Globus pallidus (tissue), 1 donor: ENCODE results near the gene ARPC1A.
"Not testable (repeated sequence)": the region's sequence is repeated elsewhere in the genome, so short reads cannot be mapped to it uniquely, and the experiment has no call there.

Experiments
- DNase-seq: peaks from one replicate; pipeline ENCODE4 v3.0.0-alpha.2; 2015; ENCODE audit warnings: low spot score

Gene ARPC1A

DNA sequence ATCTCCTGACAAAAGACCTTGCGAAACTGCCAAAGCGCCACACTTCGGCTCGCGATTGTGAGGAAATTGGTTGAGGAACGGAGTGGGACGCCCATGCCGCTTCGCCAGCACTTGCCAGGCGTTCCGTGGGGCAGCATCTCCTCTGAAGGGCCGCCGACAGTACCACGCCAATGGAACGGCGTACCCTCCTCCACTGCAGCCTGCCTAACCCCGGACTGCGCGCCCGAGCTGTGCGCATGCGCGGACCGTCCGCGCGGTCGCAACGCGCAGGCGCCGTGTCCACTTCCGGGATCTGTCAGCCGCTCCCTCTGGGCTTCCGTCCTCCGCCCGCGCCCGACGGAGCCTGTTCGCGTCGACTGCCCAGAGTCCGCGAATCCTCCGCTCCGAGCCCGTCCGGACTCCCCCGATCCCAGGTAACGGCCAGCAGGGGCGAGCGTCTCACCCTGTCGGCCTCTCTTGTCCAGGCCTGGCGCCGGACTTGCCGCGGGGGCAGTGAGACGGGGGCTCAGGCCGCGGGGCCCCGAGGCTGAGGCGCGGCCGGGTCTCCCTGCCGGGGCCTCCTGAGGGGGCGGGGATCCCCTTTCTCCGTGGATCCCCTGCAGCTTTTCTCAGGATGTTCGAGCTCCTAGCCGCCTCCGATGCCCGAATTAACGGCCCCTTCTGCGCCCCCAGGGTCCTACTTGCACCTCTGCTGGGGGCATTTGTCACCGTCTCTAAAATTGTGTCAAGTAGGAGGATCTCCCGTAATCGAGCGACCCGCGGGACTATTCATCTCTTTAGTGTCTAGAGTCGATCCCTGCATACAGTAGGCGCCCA is at the start of gene ARPC1A:
Gene ARPC1A, plus strand, starts transcription at position 307 of the 816 bp plus-strand sequence. CDS start 7,456 bp downstream, outside the sequence.
- peak; percentile 81 for DNase-seq

DNA sequence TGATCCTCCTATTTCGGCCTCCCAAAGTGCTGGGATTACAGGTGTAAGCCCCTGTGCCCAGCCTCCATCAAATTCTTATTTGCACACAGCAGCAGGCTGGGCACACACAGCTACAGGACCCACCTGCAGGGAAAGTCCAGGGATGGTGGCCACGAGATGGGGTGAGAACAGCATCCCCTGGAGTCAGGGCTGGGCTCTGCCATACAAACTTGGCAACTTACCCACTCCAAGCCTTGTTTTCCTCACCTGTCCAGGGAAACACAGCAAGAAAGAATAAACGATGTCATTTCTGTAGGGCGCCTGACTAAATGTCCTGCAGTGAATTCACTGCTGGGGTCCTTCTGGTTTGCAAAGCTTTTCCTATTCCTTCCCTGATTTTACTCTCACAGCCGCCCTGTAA is 47.5 kb upstream of the ARPC1A start:
- no peak for DNase-seq

DNA sequence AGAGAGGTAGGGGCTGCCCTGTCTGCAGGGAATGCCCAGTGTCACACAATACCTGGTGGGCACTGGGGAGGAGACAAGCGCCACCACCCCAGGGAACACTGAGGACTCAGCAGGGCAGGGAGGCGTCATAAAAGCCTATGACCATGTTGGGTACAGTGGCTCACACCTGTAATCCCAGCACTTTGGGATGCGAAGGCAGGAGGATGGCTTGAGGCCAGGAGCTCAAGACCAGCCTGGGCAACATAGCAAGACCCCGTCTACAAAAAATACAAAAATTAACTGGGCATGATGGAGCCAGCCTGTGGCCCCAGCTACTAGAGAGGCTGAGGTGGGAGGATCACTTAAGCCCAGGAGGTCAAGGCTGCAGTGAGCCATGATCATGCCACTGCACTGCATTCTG is 41.5 kb upstream of the ARPC1A start:
- DNase-seq = not testable (repeated sequence)

DNA sequence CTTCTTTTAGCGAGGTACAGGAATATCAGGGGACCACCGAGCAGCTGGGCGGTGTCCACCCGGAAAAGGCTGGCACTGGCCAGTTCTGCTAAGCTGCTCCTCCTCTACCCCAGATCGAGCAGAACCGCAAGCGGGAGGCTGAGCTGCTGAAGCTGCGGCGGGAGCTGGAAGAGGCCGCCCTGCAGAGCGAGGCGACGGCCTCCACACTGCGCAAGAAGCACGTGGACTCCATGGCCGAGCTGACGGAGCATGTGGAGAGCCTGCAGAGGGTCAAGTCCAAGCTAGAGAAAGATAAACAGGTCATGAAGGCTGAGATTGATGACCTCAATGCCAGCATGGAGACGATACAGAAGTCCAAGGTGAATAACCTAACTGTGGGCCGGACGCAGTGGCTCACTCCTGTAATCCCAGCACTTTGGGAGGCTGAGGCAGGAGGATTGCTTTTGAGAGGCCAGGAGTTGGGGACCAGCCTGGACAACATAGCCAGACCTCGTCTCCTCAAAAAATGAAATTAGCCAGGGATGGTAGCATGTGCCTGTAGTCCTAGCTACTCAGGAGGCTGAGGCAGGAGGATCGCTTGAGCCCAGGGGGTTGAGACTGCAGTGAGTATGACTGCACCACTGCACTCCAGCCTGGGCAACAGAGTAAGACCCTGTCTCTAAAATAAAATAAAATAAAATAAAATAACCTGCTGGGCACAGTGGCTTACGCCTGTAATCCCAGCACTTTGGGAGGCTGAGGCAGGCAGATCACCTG is 37.7 kb upstream of the ARPC1A start:
- no peak for DNase-seq

DNA sequence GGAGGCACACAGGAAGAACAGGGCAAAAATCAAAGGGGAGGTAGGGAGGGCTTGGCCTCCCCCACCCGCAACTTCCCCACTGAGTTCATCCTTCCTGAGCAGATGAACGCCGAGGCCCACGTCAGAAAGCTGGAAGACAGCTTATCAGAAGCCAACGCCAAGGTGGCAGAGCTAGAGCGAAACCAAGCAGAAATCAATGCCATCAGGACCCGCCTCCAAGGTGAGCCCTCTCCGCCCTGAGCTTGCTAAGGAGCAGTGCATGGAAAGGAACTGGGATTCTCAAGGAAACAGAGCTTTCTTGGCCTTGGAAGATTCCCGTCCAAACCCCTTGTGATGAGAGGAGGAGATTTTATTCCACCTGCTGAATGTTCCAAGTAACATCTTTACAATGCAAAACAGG is 36.5 kb upstream of the ARPC1A start:
- no peak for DNase-seq

DNA sequence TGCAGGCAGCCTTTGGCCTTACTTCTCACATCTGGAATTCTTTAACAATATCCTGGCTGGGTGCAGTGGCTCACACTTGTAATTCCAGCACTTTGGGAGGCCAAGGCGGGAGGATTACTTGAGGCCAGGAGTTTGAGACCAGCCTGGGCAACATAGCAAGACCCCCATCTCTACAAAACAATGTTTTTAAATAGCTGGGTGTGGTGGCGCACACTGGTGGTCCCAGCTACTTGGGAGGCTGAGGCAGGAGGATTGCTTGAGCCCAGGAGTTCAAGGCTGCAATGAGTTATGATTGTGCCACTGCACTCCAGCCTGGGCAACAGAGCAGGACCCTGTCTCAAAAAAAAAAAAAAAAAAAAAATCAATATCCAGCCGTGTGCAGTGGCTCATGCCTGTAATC is 35.5 kb upstream of the ARPC1A start:
- DNase-seq = not testable (repeated sequence)

DNA sequence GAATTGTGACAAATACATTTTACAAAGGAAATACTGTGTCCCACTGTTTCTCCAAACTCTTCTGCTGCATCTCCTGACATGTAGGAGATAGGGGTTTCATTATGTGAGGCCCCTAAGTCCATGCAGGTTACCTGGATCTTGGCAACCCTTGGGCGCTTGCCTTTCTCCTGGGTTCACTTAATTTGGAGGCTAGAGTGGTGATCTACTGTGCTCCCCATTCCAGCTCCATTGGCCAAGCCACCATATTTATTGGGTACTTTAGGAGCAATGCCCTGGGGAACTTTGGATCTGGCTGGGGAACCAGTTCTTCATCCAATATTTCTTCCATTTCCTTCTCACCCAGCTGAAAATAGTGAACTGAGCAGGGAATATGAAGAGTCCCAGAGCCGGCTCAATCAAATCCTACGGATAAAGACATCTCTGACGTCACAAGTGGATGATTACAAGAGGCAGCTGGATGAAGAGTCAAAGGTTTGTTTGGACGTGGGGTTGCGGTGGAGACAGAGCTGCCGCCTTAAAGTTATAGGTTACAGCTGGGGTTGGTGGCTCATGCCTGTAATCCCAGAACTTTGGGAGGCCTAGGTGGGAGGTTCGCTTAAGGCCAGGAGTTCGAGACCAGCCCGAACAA is 34.6 kb upstream of the ARPC1A start:
- DNase-seq = no peak

DNA sequence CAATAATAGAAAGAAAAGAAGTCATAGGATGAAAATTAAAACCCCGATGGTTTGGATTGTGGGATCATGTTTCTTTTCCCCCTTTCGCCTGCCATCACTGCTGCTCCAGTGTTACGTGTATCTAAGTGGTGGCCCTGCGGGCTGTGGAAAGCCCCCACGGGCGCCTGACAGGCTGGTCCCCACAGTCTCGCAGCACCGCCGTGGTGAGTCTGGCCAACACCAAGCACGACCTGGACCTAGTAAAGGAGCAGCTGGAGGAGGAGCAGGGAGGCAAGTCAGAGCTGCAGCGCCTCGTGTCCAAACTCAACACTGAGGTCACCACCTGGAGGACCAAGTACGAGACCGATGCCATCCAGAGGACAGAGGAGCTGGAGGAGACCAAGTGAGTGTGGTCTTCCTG is 33.6 kb upstream of the ARPC1A start:
- DNase-seq = no peak

DNA sequence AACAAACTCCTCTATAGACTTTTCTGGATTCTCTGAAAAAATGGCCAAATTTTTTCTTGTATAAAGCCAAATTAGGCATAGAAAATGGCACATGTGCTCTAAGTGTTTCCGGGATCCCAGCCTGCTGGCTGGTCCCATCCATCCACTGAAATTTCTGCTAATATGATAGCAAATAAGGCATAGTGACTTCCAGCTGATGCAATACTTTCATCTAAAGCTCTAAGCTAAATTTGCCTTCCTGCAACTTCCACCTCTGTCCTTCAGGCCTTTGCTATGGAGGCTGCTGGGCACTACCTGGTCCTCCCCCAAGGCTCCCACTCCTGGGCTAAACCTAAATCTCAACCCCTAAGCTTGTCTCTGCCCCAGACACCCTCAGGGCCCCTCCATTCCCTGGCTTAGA is 32.5 kb upstream of the ARPC1A start:
- no peak for DNase-seq

DNA sequence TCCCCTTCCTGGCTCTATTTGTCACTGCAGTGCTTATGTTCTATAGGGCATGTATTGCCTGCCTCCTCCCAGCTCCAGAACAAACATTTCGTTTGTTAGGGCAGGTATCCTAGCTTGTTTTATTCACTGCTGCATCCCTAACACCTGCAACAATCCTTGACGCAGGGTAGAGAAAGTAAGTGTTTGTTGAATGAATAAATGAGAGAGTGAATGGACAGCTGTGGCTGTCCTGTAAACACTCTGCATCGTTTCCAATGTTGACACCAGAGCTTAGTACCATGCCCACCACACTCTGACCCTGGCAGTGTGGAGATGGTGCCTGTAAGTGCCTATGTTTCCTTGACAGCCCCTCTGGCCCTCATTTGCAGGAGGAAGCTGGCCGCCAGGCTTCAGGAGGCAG is 32.0 kb upstream of the ARPC1A start:
- no peak for DNase-seq

DNA sequence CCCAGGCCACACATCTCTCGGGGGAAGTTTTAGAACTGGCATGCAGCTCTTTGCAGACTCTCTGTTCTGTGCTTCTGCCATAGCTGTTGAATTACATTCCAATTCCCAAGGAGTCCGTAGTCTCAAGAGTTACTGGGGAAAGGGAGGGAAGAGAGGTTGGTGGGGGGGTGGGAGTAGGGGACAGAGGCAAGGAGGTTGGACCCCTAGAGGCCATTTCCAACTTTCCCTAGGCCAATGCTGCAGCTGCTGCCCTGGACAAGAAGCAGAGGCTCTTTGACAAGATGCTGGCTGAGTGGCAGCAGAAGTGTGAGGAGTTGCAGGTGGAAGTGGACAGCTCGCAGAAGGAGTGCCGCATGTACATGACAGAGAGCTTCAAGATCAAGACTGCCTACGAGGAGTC is 29.2 kb upstream of the ARPC1A start:
- DNase-seq = no peak

DNA sequence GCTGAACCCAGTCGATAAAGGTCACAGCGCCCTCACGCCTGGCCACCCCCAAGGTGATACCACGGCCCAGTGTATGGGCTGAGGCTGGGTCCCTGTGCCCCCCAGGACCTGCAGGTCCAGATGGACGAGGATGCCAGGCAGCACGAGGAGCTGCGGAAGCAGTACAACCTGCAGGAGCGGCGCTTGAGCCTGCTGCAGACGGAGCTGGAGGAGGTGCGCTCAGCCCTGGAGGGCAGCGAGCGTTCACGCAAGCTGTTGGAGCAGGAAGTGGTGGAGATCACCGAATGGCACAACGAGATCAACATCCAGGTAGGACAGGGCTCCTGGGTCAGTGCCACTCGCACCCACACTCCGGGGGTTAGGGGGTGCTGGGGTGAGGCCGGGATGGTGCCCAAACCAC is 24.2 kb upstream of the ARPC1A start:
- no peak for DNase-seq

DNA sequence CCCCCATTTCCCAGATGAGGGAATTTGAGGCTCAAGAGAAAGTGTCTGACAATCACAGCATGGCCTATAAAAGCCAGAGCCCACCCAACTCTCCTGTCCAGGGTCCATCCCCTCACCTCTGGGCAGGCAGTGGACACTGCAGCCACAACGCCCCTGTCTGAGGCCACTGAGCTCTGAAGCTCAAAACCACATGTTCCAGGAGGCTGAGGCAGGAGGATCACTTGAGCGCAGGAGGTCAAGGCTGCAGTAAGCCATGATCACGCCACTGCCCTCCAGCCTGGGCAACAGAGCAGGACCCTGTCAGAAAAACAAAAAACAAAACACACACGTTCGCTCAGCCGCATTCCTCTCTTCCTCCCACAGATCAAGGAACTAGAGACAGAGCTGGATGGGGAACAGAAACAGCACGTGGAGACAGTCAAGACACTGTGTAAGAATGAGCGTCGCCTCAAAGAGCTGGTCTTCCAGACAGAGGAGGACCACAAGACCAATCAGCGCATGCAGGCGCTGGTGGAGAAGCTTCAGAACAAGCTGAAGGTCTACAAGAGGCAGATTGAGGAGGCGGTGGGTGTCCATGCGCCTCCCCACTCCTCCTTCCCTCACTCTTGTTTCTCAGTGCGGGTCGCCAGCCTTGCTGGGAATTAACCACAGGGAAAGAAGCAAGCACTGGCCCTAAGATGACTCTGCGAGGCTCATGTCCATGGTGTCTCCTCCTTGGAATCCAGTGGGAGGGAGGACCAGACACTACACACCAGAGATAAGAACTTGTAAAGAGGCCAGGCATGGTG is 20.0 kb upstream of the ARPC1A start:
- DNase-seq = no peak

DNA sequence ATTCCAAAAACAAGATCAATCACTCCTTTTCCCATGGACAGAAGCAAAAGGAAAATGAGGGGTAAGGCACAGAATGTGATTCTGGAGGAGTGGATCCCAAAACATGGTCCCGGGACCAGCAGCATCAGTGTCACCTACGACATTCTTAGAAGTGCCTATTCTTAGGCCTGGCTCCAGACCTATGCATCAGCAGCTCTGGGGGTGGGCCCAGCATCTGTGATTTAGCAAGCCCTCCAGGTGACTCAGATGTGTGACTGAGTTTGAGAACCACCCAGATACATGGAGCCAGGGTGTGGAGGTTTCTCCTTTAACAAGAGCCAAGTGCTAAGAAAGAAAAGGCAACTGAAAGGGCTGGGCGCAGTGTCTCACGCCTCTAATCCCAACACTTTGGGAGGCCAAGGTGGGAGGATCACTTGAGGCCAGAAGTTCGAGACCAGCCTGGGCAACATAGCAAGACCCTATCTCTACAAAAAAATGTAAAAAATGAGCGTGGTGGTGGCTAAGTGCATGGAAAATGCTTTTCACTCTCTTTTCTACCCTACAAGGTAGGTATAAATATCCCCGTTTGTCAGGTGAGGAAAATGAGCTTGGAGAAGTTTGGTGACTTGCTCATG is 17.1 kb upstream of the ARPC1A start:
- DNase-seq = no peak

DNA sequence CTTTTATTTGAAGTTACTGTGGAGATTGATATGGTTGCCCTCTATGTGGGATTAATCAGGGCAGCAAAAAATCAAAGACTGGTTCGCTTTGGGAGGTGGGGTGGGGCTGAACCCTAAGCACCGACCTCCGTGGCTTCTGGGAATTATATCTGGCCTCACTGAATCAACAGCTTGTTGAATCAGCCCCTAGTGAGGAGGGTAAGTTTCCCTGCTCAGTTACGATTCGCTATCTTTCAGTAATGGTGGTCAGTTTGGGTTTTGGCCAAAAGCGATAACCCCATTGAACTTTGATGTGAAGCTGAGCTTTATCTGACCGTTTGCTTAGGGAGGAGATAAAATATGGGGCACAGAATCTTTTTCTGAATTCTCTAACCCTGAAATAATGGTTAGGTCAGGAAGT is 16.6 kb upstream of the ARPC1A start:
- DNase-seq = no peak

DNA sequence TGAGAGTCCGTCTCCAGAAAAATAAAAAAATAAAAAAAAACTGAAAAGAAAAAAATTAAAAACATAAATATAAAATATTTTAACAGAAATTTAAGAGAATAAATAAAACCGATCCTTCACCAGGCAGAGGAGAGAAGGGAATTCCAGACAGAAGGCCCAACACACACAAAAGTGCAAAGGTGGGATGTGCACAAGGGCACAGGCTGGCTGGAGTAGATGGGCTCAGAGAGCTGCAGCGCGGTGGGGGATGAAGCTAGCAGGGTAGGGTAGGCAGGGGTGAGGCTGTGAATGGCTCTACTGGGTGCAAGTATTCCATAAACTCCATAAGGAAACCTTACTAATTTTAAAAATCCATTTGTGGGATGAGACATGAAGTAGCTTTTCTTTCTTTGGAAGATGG is 15.7 kb upstream of the ARPC1A start:
- DNase-seq = no peak

DNA sequence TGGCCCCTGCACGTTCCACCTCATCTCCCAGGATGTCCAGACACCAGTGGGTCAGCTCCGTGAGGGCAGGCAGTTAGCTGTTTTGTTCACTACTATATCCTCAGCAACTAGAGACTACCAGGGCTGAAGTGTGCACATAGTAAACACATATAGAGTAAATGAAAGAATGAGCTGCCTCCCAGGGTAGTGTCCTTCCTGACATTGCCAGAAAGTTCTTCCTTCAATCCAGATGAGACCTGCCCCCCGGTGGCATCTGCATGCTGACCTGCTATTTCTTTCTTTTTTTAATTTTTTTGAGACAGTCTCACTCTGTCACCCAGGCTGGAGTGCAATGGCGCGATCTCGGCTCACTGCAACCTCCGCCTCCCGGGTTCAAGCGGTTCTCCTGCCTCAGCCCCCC is 14.0 kb upstream of the ARPC1A start:
- DNase-seq = no peak

DNA sequence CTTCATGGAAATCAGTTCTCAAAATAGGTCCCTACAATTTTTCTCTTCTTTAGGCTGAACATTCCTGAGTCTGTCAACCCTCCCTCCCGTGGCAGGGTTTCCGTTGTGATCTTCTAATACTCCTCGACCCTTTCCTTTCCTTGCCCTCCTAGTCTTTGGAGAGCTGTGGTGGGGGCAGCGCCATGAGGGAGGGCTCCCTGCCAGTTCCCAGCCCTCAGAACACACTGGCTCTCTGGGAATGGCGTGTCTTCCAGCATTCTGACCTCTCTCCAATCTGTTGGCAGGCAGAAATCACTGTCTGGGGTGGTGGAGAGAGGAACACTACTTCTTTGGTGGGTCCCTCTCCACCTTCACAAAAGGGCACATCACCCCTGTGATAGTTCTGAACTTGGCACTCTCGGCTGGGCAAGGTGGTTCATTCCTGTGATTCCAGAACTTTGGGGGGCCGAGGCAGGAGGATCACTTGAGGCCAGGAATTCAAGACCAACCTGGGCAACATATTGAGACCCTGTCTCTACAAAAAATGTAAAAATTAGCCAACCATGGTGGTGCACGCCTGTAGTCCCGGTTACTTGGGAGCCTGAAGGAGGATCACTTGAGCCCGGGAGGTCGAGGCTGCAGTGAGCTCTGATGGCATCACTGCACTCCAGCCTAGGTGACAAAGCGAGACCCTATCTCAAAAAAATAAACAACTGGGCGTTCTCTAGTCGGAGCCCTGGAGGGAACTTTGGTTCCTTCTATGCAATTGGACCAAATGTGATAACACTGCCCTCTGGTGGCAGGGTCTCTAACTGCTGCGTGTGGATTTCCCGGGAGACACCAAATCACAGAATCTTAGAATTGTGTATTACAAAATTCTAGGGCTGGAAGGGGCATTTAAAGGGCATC is 13.1 kb upstream of the ARPC1A start:
- peak; percentile 47 for DNase-seq

DNA sequence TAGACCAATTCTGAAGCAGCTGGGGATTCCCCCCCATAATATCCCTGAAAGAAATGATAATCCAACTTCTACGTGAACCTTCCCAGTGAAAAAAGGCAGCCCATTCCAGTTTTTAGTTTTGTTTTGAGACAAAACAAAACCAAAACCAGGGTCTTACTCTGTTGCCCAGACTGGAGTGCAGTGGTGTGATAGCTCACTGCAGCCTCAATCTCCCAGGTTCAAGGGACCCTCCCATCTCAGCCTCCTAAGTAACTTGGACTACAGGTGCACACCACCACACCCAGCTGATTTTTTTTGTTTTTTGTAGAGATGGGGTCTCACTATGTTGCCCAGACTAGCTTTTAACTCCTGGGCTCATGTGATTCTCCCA is 12.5 kb upstream of the ARPC1A start:
- DNase-seq = no peak

DNA sequence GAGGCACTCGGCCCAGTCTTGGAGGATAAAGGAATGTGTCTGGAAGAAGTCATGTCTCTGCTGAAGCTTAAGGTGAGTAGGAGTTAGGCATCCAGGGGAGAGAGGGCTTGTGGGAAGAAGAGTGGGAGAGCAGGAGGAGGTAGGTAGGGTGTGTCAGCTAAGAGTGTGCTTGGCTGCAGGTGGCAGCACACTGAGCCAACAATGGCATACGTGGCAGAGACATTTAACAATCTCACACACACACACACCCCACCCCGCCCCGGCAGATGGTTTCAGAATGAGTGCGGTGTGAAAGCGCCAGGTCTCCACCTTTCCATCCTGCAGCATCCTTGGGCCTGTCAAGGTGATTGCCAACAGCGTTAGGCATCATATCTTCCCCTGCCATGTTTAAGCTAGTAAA is 11.2 kb upstream of the ARPC1A start:
- DNase-seq = no peak

DNA sequence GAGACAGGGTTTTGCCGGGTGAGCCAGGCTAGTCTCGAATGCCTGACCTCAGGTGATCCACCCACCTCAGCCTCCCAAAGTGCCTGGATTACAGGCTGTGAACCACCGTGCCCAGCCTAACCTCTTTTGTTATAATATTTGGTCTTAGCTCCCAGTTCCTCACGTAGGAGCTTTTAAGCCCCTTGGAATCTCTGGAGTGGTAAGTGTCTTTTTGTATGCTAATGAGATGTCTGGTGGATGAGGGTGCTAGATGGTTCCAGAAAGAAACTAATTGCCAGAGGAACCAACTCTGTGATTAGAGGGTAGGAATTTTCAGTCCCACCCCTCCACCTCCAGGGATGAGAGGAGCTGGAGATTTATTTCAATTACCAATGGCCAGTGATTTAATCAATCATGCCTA is 5.3 kb upstream of the ARPC1A start:
- DNase-seq = no peak
